ENCODE results near the gene FMNL2. TPM values are rescaled to one million over a fixed set of nuclear protein-coding genes. Genes with fewer than 3 reads are reported as not detected.

Gene FMNL2
- total and polyA plus RNA-seq, 2 experiments from 2014 or later = 16.5 to 45.4 TPM

GRCh38 chr2:152566728-152567069 lies 231.7 kb downstream of the FMNL2 start:
- Histone ChIP-seq H3K27ac (ENCODE audit: low read depth) (no peak overlapping the region), H3F3A (replicated peaks; ENCODE audit: low read depth) (no peaks in the 10 kb centered on the region), H2AFZ (no peak overlapping the region), H3K9me2 (ENCODE audit: insufficient read depth) (no peaks in the 10 kb centered on the region), H3K36me3 (ENCODE audit: insufficient read depth) (no peaks in the 10 kb centered on the region), H3K4me3 (no peak overlapping the region), H3K27me3 (ENCODE audit: insufficient read depth) (no peaks in the 10 kb centered on the region), H3K79me2 (replicated peaks; ENCODE audit: insufficient read depth) (peaks cover 6% of the 10 kb centered on the region), H3K4me1 (ENCODE audit: insufficient read depth) (no peaks in the 10 kb centered on the region), H3K4me2 (no peak overlapping the region), H4K20me1 (replicated peaks; ENCODE audit: insufficient read depth) (no peaks in the 10 kb centered on the region; the same call in 1 of the 2 replicates)
- no peak overlapping the region for H3K27ac Mint-ChIP-seq
- H3K9me3 Mint-ChIP-seq = no peaks in the 10 kb centered on the region
- peaks cover 5% of the 10 kb centered on the region; the same call in 2 of the 3 replicates for H3K36me3 Mint-ChIP-seq (ENCODE audit: low read depth)
- no peaks in the 10 kb centered on the region for H3K4me1 Mint-ChIP-seq
- H3K4me3 Mint-ChIP-seq = no peak overlapping the region
- DNase-seq (ENCODE audit: low spot score) (no peak), ATAC-seq (no peak)
- H3K27me3 Mint-ChIP-seq (ENCODE audit: insufficient read depth, low read depth, poor library complexity) = peaks cover 2% of the 10 kb centered on the region
- TF ChIP-seq ETS1 (IDR thresholded peaks at IDR 0.05) (no peak), ZNF114 (CRISPR knock-in tag; IDR thresholded peaks at IDR 0.05) (no peak), POLR2AphosphoS5 (IDR thresholded peaks at IDR 0.05; ENCODE audit: low read depth) (no peak), ZNF462 (CRISPR knock-in tag; IDR thresholded peaks at IDR 0.05) (no peak), CTCF (conservative IDR thresholded peaks at IDR 0.05; ENCODE audit: low read depth in 2 of 2) (no peak), JUNB (IDR thresholded peaks at IDR 0.05; ENCODE audit: unreplicated experiment) (no peak), ZNF331 (CRISPR knock-in tag; IDR thresholded peaks at IDR 0.05; ENCODE audit: low read depth) (no peak)
